Activated naive CD4-positive, alpha-beta T cell treated with anti-CD3 and anti-CD28 coated beads, Interleukin-2, amount 10 ng/mL, durations not matched to agents 7 days and 5 days (primary cell): ENCODE results near the gene LIN28B.

Source experiments
- CTCF ChIA-PET: fragments of 350-600 bp; sonication (Branson Sonifier 250); formaldehyde crosslinking; loops from one replicate; lab custom pipeline; 2021; ENCODE audit warnings: antibody characterized with exemption; lab: Charles Lee
- DNase-seq: peaks from one replicate; pipeline ENCODE4 v3.0.0-alpha.2; 2020
- H3K27ac Mint-ChIP-seq: one replicate; pipeline ENCODE4 v1.8.0; 2021; ENCODE audit warnings: mild to moderate bottlenecking, moderate library complexity, mixed read lengths
- H3K27me3 Mint-ChIP-seq: one replicate; pipeline ENCODE4 v1.8.0; 2021; ENCODE audit warnings: mild to moderate bottlenecking, mixed read lengths
- H3K36me3 Mint-ChIP-seq: one replicate; pipeline ENCODE4 v1.8.0; 2021; ENCODE audit warnings: mixed read lengths
- H3K4me1 Mint-ChIP-seq: one replicate; pipeline ENCODE4 v1.8.0; 2021; ENCODE audit warnings: mixed read lengths
- H3K4me3 Mint-ChIP-seq: one replicate; pipeline ENCODE4 v1.8.0; 2021; ENCODE audit warnings: mild to moderate bottlenecking, moderate library complexity, mixed read lengths
- H3K9me3 Mint-ChIP-seq: one replicate; pipeline ENCODE4 v1.8.0; 2021; ENCODE audit warnings: mixed read lengths

LIN28B gene

DNA sequence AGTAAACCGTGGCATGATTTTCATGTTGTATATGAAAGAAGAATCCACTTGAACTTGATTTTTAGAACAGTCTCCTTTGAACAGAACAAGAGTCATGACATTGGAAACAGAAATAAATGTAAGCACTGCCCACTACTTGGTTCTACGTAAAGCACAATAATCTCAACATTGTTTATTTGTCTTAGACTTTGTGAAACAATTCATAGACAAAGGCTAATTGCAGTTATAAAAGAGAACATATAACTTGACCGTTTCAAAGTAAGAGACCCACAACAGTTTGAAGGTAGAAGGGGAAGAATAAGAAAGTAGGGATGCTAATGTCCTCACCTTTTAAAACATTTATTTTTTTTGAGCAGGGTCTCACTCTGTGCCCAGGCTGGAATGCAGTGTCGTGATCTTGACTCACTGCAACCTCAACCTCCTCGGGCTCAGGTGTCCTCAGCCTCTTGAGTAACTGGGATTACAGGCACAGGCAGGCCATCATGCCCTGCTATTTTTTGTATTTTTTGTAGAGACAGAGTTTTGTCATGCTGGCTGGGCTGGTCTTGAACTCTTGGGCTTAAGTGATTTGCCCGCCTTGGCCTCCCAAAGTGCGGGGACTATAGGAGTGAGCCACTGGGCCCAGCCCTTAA, 151.8 kb downstream of the LIN28B start:
- CTCF ChIA-PET: no interaction called here

GRCh38 chr6:105109955-105110895, 153.3 kb downstream of the LIN28B start:
- H3K4me3 Mint-ChIP-seq: no peak overlapping the region
- no peaks in the 10 kb centered on the region for H3K36me3 Mint-ChIP-seq
- no peaks in the 10 kb centered on the region for H3K9me3 Mint-ChIP-seq
- H3K27ac Mint-ChIP-seq: no peak overlapping the region
- H3K27me3 Mint-ChIP-seq: peaks cover 15% of the 10 kb centered on the region
- DNase-seq: no peak
- no peaks in the 10 kb centered on the region for H3K4me1 Mint-ChIP-seq
- CTCF ChIA-PET: interaction anchor here (2.2 kb wide), 1 partner anchor 22 kb away, joined by 8 read pairs; no protein-coding TSS in a partner anchor

More for the DNA sequence above, 151.8 kb downstream of the LIN28B start:
- no peak for DNase-seq
- H3K27ac Mint-ChIP-seq: no peak overlapping the region
- no peak overlapping the region for H3K4me3 Mint-ChIP-seq
- no peaks in the 10 kb centered on the region for H3K9me3 Mint-ChIP-seq
- H3K27me3 Mint-ChIP-seq: peaks cover 18% of the 10 kb centered on the region
- no peaks in the 10 kb centered on the region for H3K4me1 Mint-ChIP-seq
- H3K36me3 Mint-ChIP-seq: no peaks in the 10 kb centered on the region

DNA sequence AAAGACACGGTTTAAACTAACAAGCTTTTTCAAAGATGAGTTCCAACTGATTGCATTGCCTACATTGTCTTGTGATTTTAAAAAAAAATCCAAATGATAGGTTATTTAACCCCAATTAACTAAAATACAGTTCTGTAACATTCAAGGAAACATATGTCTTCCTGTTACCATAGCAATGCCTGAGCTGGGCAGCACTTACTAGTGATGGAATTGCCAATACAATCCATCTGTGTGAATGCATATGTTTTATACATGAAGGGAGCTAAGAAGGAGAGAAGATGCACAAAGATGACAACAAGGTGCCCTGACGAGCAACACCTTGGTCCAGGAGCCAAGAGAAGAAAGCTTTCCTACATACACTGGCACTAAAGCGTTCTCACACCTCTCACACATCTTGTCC, 154.2 kb downstream of the LIN28B start:
- no peak overlapping the region for H3K4me3 Mint-ChIP-seq
- H3K27ac Mint-ChIP-seq: no peak overlapping the region
- no peaks in the 10 kb centered on the region for H3K9me3 Mint-ChIP-seq
- H3K36me3 Mint-ChIP-seq: no peaks in the 10 kb centered on the region
- peaks cover 14% of the 10 kb centered on the region for H3K27me3 Mint-ChIP-seq
- DNase-seq: no peak
- CTCF ChIA-PET: interaction anchor here (2.2 kb wide), 1 partner anchor 23 kb away, joined by 8 read pairs; no protein-coding TSS in a partner anchor
- no peaks in the 10 kb centered on the region for H3K4me1 Mint-ChIP-seq

DNA sequence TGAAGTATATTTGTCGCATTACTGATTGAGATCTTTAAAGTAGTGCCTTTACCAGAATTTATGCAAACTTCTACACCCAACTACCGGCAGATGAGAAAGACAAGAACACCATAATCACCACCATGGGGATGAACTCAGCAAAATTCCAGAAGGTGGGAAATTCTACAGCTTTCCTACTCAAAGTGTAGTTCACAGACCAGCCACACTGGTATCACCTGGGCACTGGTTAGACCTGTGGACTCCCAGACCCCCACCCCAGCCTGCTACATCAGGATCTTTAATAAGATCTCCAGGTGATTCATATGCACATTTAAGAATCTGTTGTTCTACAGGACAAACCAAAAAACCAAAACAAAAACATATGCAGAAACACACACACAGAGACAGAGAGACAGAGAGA, 155.0 kb downstream of the LIN28B start:
- Mint-ChIP-seq H3K27ac (no peak overlapping the region), H3K4me3 (no peak overlapping the region), H3K9me3 (no peaks in the 10 kb centered on the region), H3K4me1 (no peaks in the 10 kb centered on the region), H3K27me3 (peaks cover 14% of the 10 kb centered on the region), H3K36me3 (no peaks in the 10 kb centered on the region)
- no peak for DNase-seq
- CTCF ChIA-PET: no interaction called here

GRCh38 chr6:105112577-105112976, 155.7 kb downstream of the LIN28B start:
- CTCF ChIA-PET: interaction anchor here (0.5 to 1.3 kb wide), 4 partner anchors 9 to 311 kb away, joined by 3 to 4 read pairs (median 3); no protein-coding TSS in a partner anchor
- Mint-ChIP-seq H3K27me3 (peaks cover 18% of the 10 kb centered on the region), H3K9me3 (no peaks in the 10 kb centered on the region), H3K36me3 (no peaks in the 10 kb centered on the region), H3K4me3 (no peak overlapping the region), H3K27ac (no peak overlapping the region), H3K4me1 (no peaks in the 10 kb centered on the region)
- DNase-seq: no peak

- no peak for DNase-seq
- H3K4me3 Mint-ChIP-seq: no peak overlapping the region
- no peaks in the 10 kb centered on the region for H3K36me3 Mint-ChIP-seq
- H3K27me3 Mint-ChIP-seq: peaks cover 13% of the 10 kb centered on the region
- no peaks in the 10 kb centered on the region for H3K9me3 Mint-ChIP-seq
- CTCF ChIA-PET: interaction anchor here (0.8 to 1.6 kb wide), 4 partner anchors 8 to 310 kb away, joined by 3 to 4 read pairs (median 4); no protein-coding TSS in a partner anchor
- H3K4me1 Mint-ChIP-seq: no peaks in the 10 kb centered on the region
- no peak overlapping the region for H3K27ac Mint-ChIP-seq
Measured at GRCh38 chr6:105113422-105113821, 156.5 kb downstream of the LIN28B start.

DNA sequence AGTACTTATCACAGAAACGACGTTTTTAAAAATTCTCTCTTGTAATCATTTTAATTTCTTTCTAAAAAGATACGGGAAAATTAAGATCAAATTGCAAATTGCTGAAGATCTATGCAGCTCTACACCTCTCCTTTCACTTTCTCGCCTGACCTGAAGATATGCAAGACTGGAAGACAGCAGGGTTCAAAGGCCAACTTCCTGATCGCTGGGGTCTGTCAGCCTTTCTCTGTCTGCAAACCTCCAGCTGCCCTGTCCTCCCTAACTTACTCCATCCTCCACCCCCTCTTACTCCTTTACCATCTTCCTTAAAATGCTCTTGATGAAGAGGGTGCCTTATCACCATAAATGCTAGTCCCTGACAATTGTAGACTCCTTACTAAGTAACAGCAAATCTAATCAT, 159.2 kb downstream of the LIN28B start:
- CTCF ChIA-PET: no interaction called here
- DNase-seq: no peak
- no peaks in the 10 kb centered on the region for H3K9me3 Mint-ChIP-seq
- no peaks in the 10 kb centered on the region for H3K4me1 Mint-ChIP-seq
- H3K27me3 Mint-ChIP-seq: peaks cover 13% of the 10 kb centered on the region
- H3K27ac Mint-ChIP-seq: no peak overlapping the region
- H3K36me3 Mint-ChIP-seq: no peaks in the 10 kb centered on the region
- no peak overlapping the region for H3K4me3 Mint-ChIP-seq

GRCh38 chr6:105120570-105120969, 163.7 kb downstream of the LIN28B start:
- Mint-ChIP-seq H3K4me1 (no peaks in the 10 kb centered on the region), H3K27ac (no peak overlapping the region), H3K9me3 (no peaks in the 10 kb centered on the region), H3K4me3 (no peak overlapping the region), H3K36me3 (no peaks in the 10 kb centered on the region), H3K27me3 (peaks cover 8% of the 10 kb centered on the region)
- CTCF ChIA-PET: no interaction called here
- DNase-seq: no peak

DNA sequence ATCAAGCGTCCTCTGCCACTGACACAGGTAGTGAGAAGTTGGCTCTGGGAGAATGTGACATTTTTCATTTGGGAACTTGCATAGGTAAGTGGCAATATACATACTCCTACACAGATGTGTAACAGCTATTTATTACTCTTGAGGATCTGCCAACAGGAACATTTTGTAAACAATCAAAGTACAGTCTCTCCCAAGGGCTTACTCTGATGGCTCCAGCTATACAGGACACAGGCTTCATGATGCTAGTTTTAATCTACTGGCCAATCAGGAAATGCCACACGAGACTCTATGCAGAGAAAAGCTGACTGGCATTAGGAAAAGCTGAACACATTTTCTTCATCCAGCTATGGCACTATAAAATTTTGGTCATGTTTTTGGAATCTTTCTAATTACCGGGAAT, 165.1 kb downstream of the LIN28B start:
- H3K27ac Mint-ChIP-seq: no peak overlapping the region
- H3K36me3 Mint-ChIP-seq: no peaks in the 10 kb centered on the region
- CTCF ChIA-PET: interaction anchor here (1.0 kb wide), 1 partner anchor 9 kb away, joined by 4 read pairs; no protein-coding TSS in a partner anchor
- no peak overlapping the region for H3K4me3 Mint-ChIP-seq
- DNase-seq: no peak
- H3K4me1 Mint-ChIP-seq: no peaks in the 10 kb centered on the region
- peaks cover 11% of the 10 kb centered on the region for H3K27me3 Mint-ChIP-seq
- H3K9me3 Mint-ChIP-seq: no peaks in the 10 kb centered on the region

GRCh38 chr6:105122717-105123116, 165.8 kb downstream of the LIN28B start:
- Mint-ChIP-seq H3K9me3 (no peaks in the 10 kb centered on the region), H3K36me3 (no peaks in the 10 kb centered on the region), H3K27ac (no peak overlapping the region), H3K27me3 (peaks cover 11% of the 10 kb centered on the region), H3K4me3 (no peak overlapping the region), H3K4me1 (no peaks in the 10 kb centered on the region)
- no peak for DNase-seq
- CTCF ChIA-PET: no interaction called here
